ENCODE data around the gene TDRD6.

DNA sequence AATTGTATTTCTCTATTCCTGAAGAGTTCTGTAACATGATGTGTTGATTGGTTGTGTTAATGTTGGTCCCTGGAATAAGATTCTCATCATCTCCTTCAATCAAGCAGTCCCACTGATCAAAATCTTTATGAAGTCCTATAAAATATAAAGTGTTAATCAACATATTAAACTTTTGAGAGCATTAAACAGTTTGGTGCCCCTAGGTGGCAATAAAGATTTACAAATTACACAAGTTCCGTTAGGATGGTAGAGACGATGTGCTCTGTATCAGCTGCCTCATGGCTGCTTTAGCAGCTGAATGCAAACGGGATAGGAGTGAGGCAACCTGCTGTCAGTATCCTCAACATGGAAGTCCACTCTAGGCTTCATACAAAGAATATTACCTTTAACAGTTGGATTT, 16.9 kb downstream of the TDRD6 start:
- TF ChIP-seq, protein P1, sequence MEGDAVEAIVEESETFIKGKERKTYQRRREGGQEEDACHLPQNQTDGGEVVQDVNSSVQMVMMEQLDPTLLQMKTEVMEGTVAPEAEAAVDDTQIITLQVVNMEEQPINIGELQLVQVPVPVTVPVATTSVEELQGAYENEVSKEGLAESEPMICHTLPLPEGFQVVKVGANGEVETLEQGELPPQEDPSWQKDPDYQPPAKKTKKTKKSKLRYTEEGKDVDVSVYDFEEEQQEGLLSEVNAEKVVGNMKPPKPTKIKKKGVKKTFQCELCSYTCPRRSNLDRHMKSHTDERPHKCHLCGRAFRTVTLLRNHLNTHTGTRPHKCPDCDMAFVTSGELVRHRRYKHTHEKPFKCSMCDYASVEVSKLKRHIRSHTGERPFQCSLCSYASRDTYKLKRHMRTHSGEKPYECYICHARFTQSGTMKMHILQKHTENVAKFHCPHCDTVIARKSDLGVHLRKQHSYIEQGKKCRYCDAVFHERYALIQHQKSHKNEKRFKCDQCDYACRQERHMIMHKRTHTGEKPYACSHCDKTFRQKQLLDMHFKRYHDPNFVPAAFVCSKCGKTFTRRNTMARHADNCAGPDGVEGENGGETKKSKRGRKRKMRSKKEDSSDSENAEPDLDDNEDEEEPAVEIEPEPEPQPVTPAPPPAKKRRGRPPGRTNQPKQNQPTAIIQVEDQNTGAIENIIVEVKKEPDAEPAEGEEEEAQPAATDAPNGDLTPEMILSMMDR (IDR thresholded peaks at IDR 0.05) = peak; percentile 41
- no peak for TF ChIP-seq ZFX (IDR thresholded peaks at IDR 0.05; ENCODE audit: borderline replicate concordance)
